DOHH2 (cell line): Measurements from ENCODE around the gene ZSCAN18.
"Not testable (repeated sequence)": the region's sequence is repeated elsewhere in the genome, so short reads cannot be mapped to it uniquely, and the experiment has no call there.

Experiments used
- H3F3A ChIP-seq: fragments of 200-600 bp; sonication (generic), shearing (Covaris generic); 2 replicates; pipeline ENCODE4 v1.6.0; 2016; ENCODE audit warnings: antibody characterized with exemption, mild to moderate bottlenecking; ENCODE audit not compliant: control insufficient read depth, insufficient read depth
- H3K27ac ChIP-seq: fragments of 200-600 bp; sonication (generic); 2 replicates; pipeline ENCODE4 v1.5.1; 2014; ENCODE audit warnings: low read depth, mild to moderate bottlenecking, low read length, moderate library complexity
- H3K27me3 ChIP-seq: fragments of 200-600 bp; sonication (generic); 2 replicates; pipeline ENCODE4 v1.6.1; 2014; ENCODE audit warnings: mild to moderate bottlenecking, low read length, mixed read lengths; ENCODE audit not compliant: control insufficient read depth
- H3K36me3 ChIP-seq: fragments of 200-600 bp; sonication (generic); 2 replicates; pipeline ENCODE4 v1.6.1; 2014; ENCODE audit warnings: mild to moderate bottlenecking, low read length, moderate library complexity, mixed read lengths; ENCODE audit not compliant: control insufficient read depth
- H3K4me1 ChIP-seq: fragments of 200-600 bp; sonication (generic); 2 replicates; pipeline ENCODE4 v1.6.1; 2014; ENCODE audit warnings: mild to moderate bottlenecking, low read length, mixed read lengths; ENCODE audit not compliant: control insufficient read depth
- H3K4me2 ChIP-seq: fragments of 200-600 bp; sonication (generic); 2 replicates; pipeline ENCODE4 v1.6.0; 2014; ENCODE audit warnings: mild to moderate bottlenecking, low read length, moderate library complexity
- H3K4me3 ChIP-seq: fragments of 200-600 bp; sonication (generic); 2 replicates; pipeline ENCODE4 v1.5.1; 2014; ENCODE audit warnings: mild to moderate bottlenecking, low read length, mixed read lengths
- H3K79me2 ChIP-seq: fragments of 200-600 bp; sonication (generic); 2 replicates; pipeline ENCODE4 v1.6.1; 2014; ENCODE audit warnings: mild to moderate bottlenecking, low read length, mixed read lengths; ENCODE audit not compliant: control insufficient read depth
- H3K9me2 ChIP-seq: fragments of 200-600 bp; sonication (generic); replicated peaks from 2 replicates; pipeline ENCODE4 v1.6.1; 2014; ENCODE audit warnings: mild to moderate bottlenecking, low read length, mixed read lengths; ENCODE audit not compliant: control insufficient read depth
- H3K9me3 ChIP-seq: fragments of 200-600 bp; sonication (generic); 2 replicates; pipeline ENCODE4 v1.6.1; 2014; ENCODE audit warnings: antibody characterized with exemption, low read length, mixed read lengths; ENCODE audit not compliant: control insufficient read depth, insufficient read depth
- H4K20me1 ChIP-seq: fragments of 200-600 bp; sonication (generic); 2 replicates; pipeline ENCODE4 v1.6.0; 2014; ENCODE audit warnings: low read depth, mild to moderate bottlenecking, antibody characterized with exemption, low read length, moderate library complexity; ENCODE audit not compliant: control insufficient read depth, insufficient read depth
- CTCF ChIP-seq: fragments of 200-600 bp; sonication (generic); IDR thresholded peaks from one replicate; pipeline ENCODE4 v1.5.1; 2014; ENCODE audit warnings: antibody characterized with exemption, mild to moderate bottlenecking, low read depth, low read length; ENCODE audit not compliant: poor library complexity, severe bottlenecking
- EZH2phosphoT487 ChIP-seq: fragments of 200-600 bp; sonication (generic); IDR thresholded peaks from 2 replicates; pipeline ENCODE4 v1.6.1; 2017; ENCODE audit warnings: borderline replicate concordance, mild to moderate bottlenecking, antibody characterized with exemption, low read length, moderate library complexity, mixed read lengths

ZSCAN18 gene

GRCh38 chr19:58097781-58098681 lies at the start of gene ZSCAN18:
TSS of gene ZSCAN18 (minus strand) at chr19:58098231. CDS start at chr19:58090267, 7,964 bp downstream.
- Histone ChIP-seq H3K4me1 (no peaks in the 10 kb centered on the region), H3K36me3 (no peaks in the 10 kb centered on the region), H3K79me2 (no peaks in the 10 kb centered on the region), H3K4me2 (no peak within 1 kb of the TSS), H3K9me3 (peaks cover 29% of the 10 kb centered on the region), H3K27me3 (no peaks in the 10 kb centered on the region), H4K20me1 (no peaks in the 10 kb centered on the region), H3K4me3 (no peak within 1 kb of the TSS), H3F3A (no peaks in the 10 kb centered on the region), H3K9me2 (no peaks in the 10 kb centered on the region), H3K27ac (no peak within 1 kb of the TSS)
- TF ChIP-seq EZH2phosphoT487 = no peak
- no peak for TF ChIP-seq CTCF

GRCh38 chr19:58147475-58147874 lies 49.4 kb upstream of the ZSCAN18 start:
- not testable (repeated sequence) for H3K79me2 ChIP-seq, H3K36me3 ChIP-seq, H3K4me3 ChIP-seq, H3K27me3 ChIP-seq, H3K4me2 ChIP-seq, H3K4me1 ChIP-seq, H3K9me2 ChIP-seq, H4K20me1 ChIP-seq, H3F3A ChIP-seq, H3K27ac ChIP-seq
- H3K9me3 ChIP-seq = peaks cover 31% of the 10 kb centered on the region

- Histone ChIP-seq H3K9me2 (no peaks in the 10 kb centered on the region), H3K27ac (no peak overlapping the region), H3K36me3 (no peaks in the 10 kb centered on the region), H4K20me1 (no peaks in the 10 kb centered on the region), H3K4me2 (no peak overlapping the region), H3K9me3 (peaks cover 27% of the 10 kb centered on the region), H3K79me2 (no peaks in the 10 kb centered on the region), H3F3A (no peaks in the 10 kb centered on the region), H3K4me3 (no peak overlapping the region), H3K4me1 (peaks cover 7% of the 10 kb centered on the region), H3K27me3 (no peaks in the 10 kb centered on the region)
- TF ChIP-seq EZH2phosphoT487 (no peak), CTCF (no peak)
Observed at GRCh38 chr19:58145849-58146248, 47.8 kb upstream of the ZSCAN18 start.

GRCh38 chr19:58134244-58134643 lies 36.2 kb upstream of the ZSCAN18 start:
- Histone ChIP-seq H3K9me3 (peaks cover 22% of the 10 kb centered on the region; the same call in 1 of the 2 replicates), H3K36me3 (no peaks in the 10 kb centered on the region)

More at GRCh38 chr19:58134244-58134643, 36.2 kb upstream of the ZSCAN18 start:
- Histone ChIP-seq H3K79me2 (no peaks in the 10 kb centered on the region), H3K4me1 (no peaks in the 10 kb centered on the region), H3K27ac (no peak overlapping the region), H3K4me2 (no peak overlapping the region), H4K20me1 (no peaks in the 10 kb centered on the region), H3K27me3 (no peaks in the 10 kb centered on the region), H3K9me2 (no peaks in the 10 kb centered on the region), H3F3A (no peaks in the 10 kb centered on the region), H3K4me3 (no peak overlapping the region)
- no peak for TF ChIP-seq EZH2phosphoT487
- TF ChIP-seq CTCF = no peak
